A673 (cell line): ENCODE data around the gene FARP1. TPM values are rescaled to one million over a fixed set of nuclear protein-coding genes. Genes with fewer than 3 reads are reported as not detected.

ENCODE experiments used
- BruUV-seq: library from RNA; stranded (reverse); fragments of 400-500 nt; replicated peaks from 2 replicates; lab custom pipeline; 2021; lab: Mats Ljungman, UMichigan
- CTCF ChIA-PET: fragments of 300-600 bp; sonication (Branson Sonifier 250); formaldehyde crosslinking; loops from one replicate; lab custom pipeline; 2022; ENCODE audit warnings: antibody characterized with exemption; lab: Charles Lee
- POLR2A ChIA-PET: fragments of 300-600 bp; sonication (Branson Sonifier 250); formaldehyde crosslinking; loops from one replicate; lab custom pipeline; 2022; ENCODE audit warnings: antibody characterized with exemption; ENCODE audit not compliant: low non-redundant PET; lab: Charles Lee
- DNase-seq: peaks from one replicate; pipeline ENCODE4 v3.0.0-alpha.2; 2015; ENCODE audit warnings: low spot score
- H3K27ac ChIP-seq: fragments of 200-600 bp; sonication (generic); 2 replicates; pipeline ENCODE4 v1.5.1; 2016; ENCODE audit warnings: mixed run types, low read depth, mild to moderate bottlenecking, mixed read lengths, antibody characterized with exemption, low read length; ENCODE audit not compliant: poor library complexity, severe bottlenecking
- H3K27me3 ChIP-seq: fragments of 200-600 bp; sonication (generic); replicated peaks from 2 replicates; pipeline ENCODE4 v1.6.1; 2017; ENCODE audit warnings: mixed run types, low read depth, mild to moderate bottlenecking, mixed read lengths, antibody characterized with exemption, low read length; ENCODE audit not compliant: insufficient read depth, poor library complexity
- H3K36me3 ChIP-seq: fragments of 200-600 bp; sonication (generic); 2 replicates; pipeline ENCODE4 v1.6.1; 2016; ENCODE audit warnings: mixed run types, mild to moderate bottlenecking, mixed read lengths, antibody characterized with exemption, low read length; ENCODE audit not compliant: insufficient read depth, poor library complexity, severe bottlenecking
- H3K4me1 ChIP-seq: fragments of 200-600 bp; sonication (generic); 2 replicates; pipeline ENCODE4 v1.6.1; 2017; ENCODE audit warnings: mixed run types, mild to moderate bottlenecking, mixed read lengths, antibody characterized with exemption, low read length; ENCODE audit not compliant: insufficient read depth, poor library complexity, severe bottlenecking
- H3K4me3 ChIP-seq: fragments of 200-600 bp; sonication (generic); 2 replicates; pipeline ENCODE4 v1.5.1; 2016; ENCODE audit warnings: low read depth, mixed run types, mild to moderate bottlenecking, mixed read lengths, low read length; ENCODE audit not compliant: poor library complexity, severe bottlenecking
- H3K9me3 ChIP-seq: fragments of 200-600 bp; sonication (generic); 2 replicates; pipeline ENCODE4 v1.6.1; 2016; ENCODE audit warnings: mixed run types, low read depth, mild to moderate bottlenecking, mixed read lengths, antibody characterized with exemption, low read length; ENCODE audit not compliant: poor library complexity, severe bottlenecking
- EZH2 ChIP-seq: fragments of 200-600 bp; sonication (generic); IDR thresholded peaks from 2 replicates; pipeline ENCODE4 v1.6.1; 2017; ENCODE audit warnings: borderline replicate concordance, low read depth, mild to moderate bottlenecking, mixed read lengths, antibody characterized with exemption, low read length; ENCODE audit not compliant: poor library complexity, severe bottlenecking
- intact Hi-C: fragments of 100-400 bp; cut with micrococcal nuclease; formaldehyde crosslinking; loops from one replicate; pipeline ENCODE4 v1.10.0; 2022; ENCODE audit not compliant: unreplicated experiment
- total RNA-seq: library from RNA; stranded (reverse); gene quantifications from 2 replicates; pipeline ENCODE4 v1.2.3, GENCODE V29; 2021
- TF ChIP-seq, protein P1 (sequence below): fragments of 300-800, 200-600 bp; sonication (generic); conservative IDR thresholded peaks from 2 replicates; pipeline ENCODE4 v1.5.1; 2017; ENCODE audit warnings: low read depth, mild to moderate bottlenecking, antibody characterized with exemption, low read length, moderate library complexity, mixed read lengths

Gene FARP1
- total RNA-seq, 1 experiment from 2014 or later = 177 TPM

- no peak for DNase-seq
- Histone ChIP-seq H3K9me3 (no peaks in the 10 kb centered on the region), H3K4me3 (no peak overlapping the region), H3K36me3 (peaks cover 24% of the 10 kb centered on the region), H3K27me3 (no peaks in the 10 kb centered on the region), H3K4me1 (peaks cover 8% of the 10 kb centered on the region), H3K27ac (no peak overlapping the region)
- intact Hi-C loops = no loop called here
- CTCF ChIA-PET = no interaction called here
- POLR2A ChIA-PET = no interaction called here
- no peak for TF ChIP-seq EZH2
- TF ChIP-seq, protein P1, sequence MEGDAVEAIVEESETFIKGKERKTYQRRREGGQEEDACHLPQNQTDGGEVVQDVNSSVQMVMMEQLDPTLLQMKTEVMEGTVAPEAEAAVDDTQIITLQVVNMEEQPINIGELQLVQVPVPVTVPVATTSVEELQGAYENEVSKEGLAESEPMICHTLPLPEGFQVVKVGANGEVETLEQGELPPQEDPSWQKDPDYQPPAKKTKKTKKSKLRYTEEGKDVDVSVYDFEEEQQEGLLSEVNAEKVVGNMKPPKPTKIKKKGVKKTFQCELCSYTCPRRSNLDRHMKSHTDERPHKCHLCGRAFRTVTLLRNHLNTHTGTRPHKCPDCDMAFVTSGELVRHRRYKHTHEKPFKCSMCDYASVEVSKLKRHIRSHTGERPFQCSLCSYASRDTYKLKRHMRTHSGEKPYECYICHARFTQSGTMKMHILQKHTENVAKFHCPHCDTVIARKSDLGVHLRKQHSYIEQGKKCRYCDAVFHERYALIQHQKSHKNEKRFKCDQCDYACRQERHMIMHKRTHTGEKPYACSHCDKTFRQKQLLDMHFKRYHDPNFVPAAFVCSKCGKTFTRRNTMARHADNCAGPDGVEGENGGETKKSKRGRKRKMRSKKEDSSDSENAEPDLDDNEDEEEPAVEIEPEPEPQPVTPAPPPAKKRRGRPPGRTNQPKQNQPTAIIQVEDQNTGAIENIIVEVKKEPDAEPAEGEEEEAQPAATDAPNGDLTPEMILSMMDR = no peak
- no TSS peak for BruUV-seq
Measured at GRCh38 chr13:98384739-98385138, 241.8 kb downstream of the FARP1 start.

DNA sequence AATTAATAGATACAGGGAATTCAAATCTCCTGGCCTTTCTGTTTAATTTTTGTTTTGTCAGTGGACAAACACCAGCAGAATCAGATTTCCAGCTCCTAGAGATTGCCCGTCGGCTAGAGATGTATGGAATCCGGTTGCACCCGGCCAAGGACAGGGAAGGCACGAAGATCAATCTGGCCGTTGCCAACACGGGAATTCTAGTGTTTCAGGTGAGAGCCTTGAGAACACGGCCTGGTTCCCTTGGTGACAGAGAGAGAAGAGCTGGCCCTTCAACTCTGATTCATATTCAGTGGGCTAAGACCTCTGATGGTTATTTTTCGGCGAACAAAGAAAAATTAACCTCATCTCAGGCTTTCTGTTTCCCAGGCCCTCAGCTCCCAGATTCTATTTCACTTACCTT lies 242.7 kb downstream of the FARP1 start:
- BruUV-seq = no TSS peak
- Histone ChIP-seq H3K4me1 (peaks cover 8% of the 10 kb centered on the region), H3K4me3 (no peak overlapping the region), H3K36me3 (peaks cover 31% of the 10 kb centered on the region), H3K27me3 (no peaks in the 10 kb centered on the region), H3K9me3 (no peaks in the 10 kb centered on the region), H3K27ac (no peak overlapping the region)
- intact Hi-C loops = no loop called here
- ChIA-PET POLR2A (no interaction called here), CTCF (no interaction called here)
- DNase-seq = no peak
- no peak for TF ChIP-seq EZH2
- TF ChIP-seq, protein P1 = no peak

GRCh38 chr13:98386637-98387036 lies 243.7 kb downstream of the FARP1 start:
- Histone ChIP-seq H3K36me3 (peaks cover 31% of the 10 kb centered on the region), H3K4me3 (no peak overlapping the region), H3K4me1 (peaks cover 8% of the 10 kb centered on the region), H3K9me3 (no peaks in the 10 kb centered on the region), H3K27me3 (no peaks in the 10 kb centered on the region), H3K27ac (no peak overlapping the region)
- BruUV-seq = no TSS peak
- POLR2A ChIA-PET = no interaction called here
- DNase-seq = peak; percentile 66
- intact Hi-C loops = no loop called here
- CTCF ChIA-PET = no interaction called here
- no peak for TF ChIP-seq EZH2

DNA sequence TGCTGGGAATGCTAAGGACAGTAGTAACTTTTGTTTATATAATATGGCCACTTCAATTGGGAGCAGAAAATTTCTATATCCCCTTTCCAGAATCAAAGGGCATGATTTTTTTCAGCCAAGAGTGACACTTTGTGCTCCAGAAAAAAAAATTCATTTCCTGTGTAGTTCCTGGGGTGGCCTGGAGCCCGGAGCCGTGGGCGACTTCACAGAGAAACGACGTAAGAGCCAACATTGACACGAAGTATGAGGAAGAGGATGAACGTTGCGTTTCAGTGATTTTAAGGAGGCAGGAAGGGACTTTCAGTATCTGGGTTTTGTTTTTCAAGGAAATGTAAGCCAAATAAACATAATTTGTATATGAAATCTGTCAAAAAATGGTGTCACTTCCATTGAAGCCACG lies 246.4 kb downstream of the FARP1 start:
- POLR2A ChIA-PET = no interaction called here
- no peak for DNase-seq
- peaks cover 34% of the 10 kb centered on the region for H3K36me3 ChIP-seq

More for the DNA sequence above, 246.4 kb downstream of the FARP1 start:
- peaks cover 8% of the 10 kb centered on the region for H3K4me1 ChIP-seq
- intact Hi-C loops = no loop called here
- CTCF ChIA-PET = no interaction called here
- H3K27ac ChIP-seq = no peak overlapping the region
- no peaks in the 10 kb centered on the region for H3K9me3 ChIP-seq
- no TSS peak for BruUV-seq
- H3K27me3 ChIP-seq = no peaks in the 10 kb centered on the region
- no peak overlapping the region for H3K4me3 ChIP-seq
- TF ChIP-seq, protein P1 = no peak
- TF ChIP-seq EZH2 = no peak
